ENCODE measurements around the gene SIPA1L3.
A peak's percentile ranks its signal among the peaks of the same experiment; 100 is the strongest.

Gene SIPA1L3

GRCh38 chr19:38023671-38024541 lies 116.9 kb downstream of the SIPA1L3 start:
- Histone ChIP-seq H3K79me2 (ENCODE audit: insufficient read depth, low read length) (0 out of 2 replicates have a peak, but pooled peaks cover 10% of the 10 kb centered on the region), H3K9me3 (ENCODE audit: low read length) (no peaks in the 10 kb centered on the region), H3K4me1 (ENCODE audit: insufficient read depth, low read length, severe bottlenecking) (peaks cover 41% of the 10 kb centered on the region), H3F3A (ENCODE audit: insufficient read depth, low read length) (no peaks in the 10 kb centered on the region), H3K27me3 (ENCODE audit: insufficient read depth, low read length) (no peaks in the 10 kb centered on the region), H3K4me3 (ENCODE audit: low read depth, low read length, poor library complexity, severe bottlenecking) (no peak overlapping the region), H3K9ac (ENCODE audit: low read length) (no peak overlapping the region), H3K36me3 (ENCODE audit: insufficient read depth, low read length) (0 out of 2 replicates have a peak, but pooled peaks cover 3% of the 10 kb centered on the region), H3K4me2 (ENCODE audit: low read length) (no peak overlapping the region), H4K20me1 (ENCODE audit: insufficient read depth, low read length) (no peaks in the 10 kb centered on the region), H3K9me2 (ENCODE audit: low read depth, low read length) (no peaks in the 10 kb centered on the region), H3K27ac (ENCODE audit: low read depth, low read length, poor library complexity, severe bottlenecking) (peak overlapping the region; percentile 64), H2AFZ (ENCODE audit: low read length) (no peak overlapping the region)
- TF ChIP-seq CTCF (IDR thresholded peaks at IDR 0.05; ENCODE audit: low read length) (no peak), EZH2 (IDR thresholded peaks at IDR 0.05; ENCODE audit: borderline replicate concordance, low read length) (no peak)

- Histone ChIP-seq H3K9ac (ENCODE audit: low read length) (peak overlapping the region; percentile 36; the same call in 1 of the 2 replicates), H3K4me3 (ENCODE audit: low read depth, low read length, poor library complexity, severe bottlenecking) (peak overlapping the region; percentile 46), H3F3A (ENCODE audit: insufficient read depth, low read length) (no peaks in the 10 kb centered on the region), H3K36me3 (ENCODE audit: insufficient read depth, low read length) (peaks cover 7% of the 10 kb centered on the region), H3K27me3 (ENCODE audit: insufficient read depth, low read length) (no peaks in the 10 kb centered on the region), H3K27ac (ENCODE audit: low read depth, low read length, poor library complexity, severe bottlenecking) (peak overlapping the region; percentile 64), H3K79me2 (ENCODE audit: insufficient read depth, low read length) (0 out of 2 replicates have a peak, but pooled peaks cover 10% of the 10 kb centered on the region), H2AFZ (ENCODE audit: low read length) (no peak overlapping the region), H3K4me1 (ENCODE audit: insufficient read depth, low read length, severe bottlenecking) (peaks cover 40% of the 10 kb centered on the region), H4K20me1 (ENCODE audit: insufficient read depth, low read length) (no peaks in the 10 kb centered on the region), H3K9me3 (ENCODE audit: low read length) (no peaks in the 10 kb centered on the region), H3K9me2 (ENCODE audit: low read depth, low read length) (no peaks in the 10 kb centered on the region), H3K4me2 (ENCODE audit: low read length) (peak overlapping the region; percentile 52)
- TF ChIP-seq EZH2 (IDR thresholded peaks at IDR 0.05; ENCODE audit: borderline replicate concordance, low read length), result no peak
- no peak for TF ChIP-seq CTCF (IDR thresholded peaks at IDR 0.05; ENCODE audit: low read length)
Measured at GRCh38 chr19:38024992-38025908, 118.2 kb downstream of the SIPA1L3 start.

GRCh38 chr19:38025909-38026307 lies 118.9 kb downstream of the SIPA1L3 start:
- Histone ChIP-seq H2AFZ (ENCODE audit: low read length) (no peak overlapping the region), H3K4me2 (ENCODE audit: low read length) (peak overlapping the region; percentile 52), H3K36me3 (ENCODE audit: insufficient read depth, low read length) (peaks cover 13% of the 10 kb centered on the region), H3K27ac (ENCODE audit: low read depth, low read length, poor library complexity, severe bottlenecking) (peak overlapping the region; percentile 64), H3K27me3 (ENCODE audit: insufficient read depth, low read length) (no peaks in the 10 kb centered on the region), H3K79me2 (ENCODE audit: insufficient read depth, low read length) (0 out of 2 replicates have a peak, but pooled peaks cover 10% of the 10 kb centered on the region), H3K9me2 (ENCODE audit: low read depth, low read length) (no peaks in the 10 kb centered on the region), H4K20me1 (ENCODE audit: insufficient read depth, low read length) (no peaks in the 10 kb centered on the region), H3K4me1 (ENCODE audit: insufficient read depth, low read length, severe bottlenecking) (peaks cover 35% of the 10 kb centered on the region), H3K4me3 (ENCODE audit: low read depth, low read length, poor library complexity, severe bottlenecking) (no peak overlapping the region), H3K9ac (ENCODE audit: low read length) (peak overlapping the region; percentile 36; the same call in 1 of the 2 replicates), H3F3A (ENCODE audit: insufficient read depth, low read length) (no peaks in the 10 kb centered on the region), H3K9me3 (ENCODE audit: low read length) (no peaks in the 10 kb centered on the region; the same call in 1 of the 2 replicates)
- TF ChIP-seq EZH2 (IDR thresholded peaks at IDR 0.05; ENCODE audit: borderline replicate concordance, low read length) (no peak), CTCF (IDR thresholded peaks at IDR 0.05; ENCODE audit: low read length) (no peak)

Data from OCI-LY1 (cell line).